ENCODE measurements around the gene IL6.
"Not testable (repeated sequence)": the region's sequence is repeated elsewhere in the genome, so short reads cannot be mapped to it uniquely, and the experiment has no call there.

Gene IL6

GRCh38 chr7:22703978-22704610, 22.9 kb upstream of the IL6 start:
- not testable (repeated sequence) for DNase-seq

GRCh38 chr7:22704722-22705121, 22.3 kb upstream of the IL6 start:
- DNase-seq, result not testable (repeated sequence)

GRCh38 chr7:22705874-22706273, 21.1 kb upstream of the IL6 start:
- DNase-seq, result not testable (repeated sequence)

- DNase-seq, result not testable (repeated sequence)
Measured at GRCh38 chr7:22707026-22707691, 19.8 kb upstream of the IL6 start.

- DNase-seq, result not testable (repeated sequence)
Measured at GRCh38 chr7:22708214-22708613, 18.8 kb upstream of the IL6 start.

- not testable (repeated sequence) for DNase-seq
Measured at GRCh38 chr7:22708677-22709061, 18.3 kb upstream of the IL6 start.

GRCh38 chr7:22709062-22709829, 17.8 kb upstream of the IL6 start:
- not testable (repeated sequence) for DNase-seq

GRCh38 chr7:22709857-22710256, 17.1 kb upstream of the IL6 start:
- DNase-seq, result no peak

GRCh38 chr7:22712999-22713398, 14.0 kb upstream of the IL6 start:
- DNase-seq, result no peak

GRCh38 chr7:22713463-22713862, 13.5 kb upstream of the IL6 start:
- no peak for DNase-seq

GRCh38 chr7:22715969-22716368, 11.0 kb upstream of the IL6 start:
- DNase-seq, result no peak

GRCh38 chr7:22717760-22718159, 9.2 kb upstream of the IL6 start:
- no peak for DNase-seq

- no peak for DNase-seq
Measured at GRCh38 chr7:22718200-22718711, 8.7 kb upstream of the IL6 start.

- DNase-seq, result no peak
Measured at GRCh38 chr7:22718911-22719420, 8.0 kb upstream of the IL6 start.

GRCh38 chr7:22720791-22721786, 5.9 kb upstream of the IL6 start:
- peak in 1 of 4 experiments; percentile 12 for DNase-seq

- DNase-seq, result peak; percentile 64 to 80 (median 74)
Measured at GRCh38 chr7:22722536-22723180, 4.3 kb upstream of the IL6 start.

- peak; percentile 73 to 89 (median 81) for DNase-seq
Measured at GRCh38 chr7:22723181-22723601, 3.8 kb upstream of the IL6 start.

GRCh38 chr7:22723637-22724036, 3.4 kb upstream of the IL6 start:
- peak; percentile 27 to 68 (median 56) for DNase-seq

GRCh38 chr7:22724861-22725260, 2.1 kb upstream of the IL6 start:
- DNase-seq, result no peak

- DNase-seq, result no peak
Measured at GRCh38 chr7:22725585-22725984, 1.4 kb upstream of the IL6 start.

GRCh38 chr7:22726345-22726906, 574 bp upstream of the IL6 start:
- peak in 3 of 4 experiments; percentile 42 to 67 (median 64) for DNase-seq
